Activated naive CD8-positive, alpha-beta T cell treated with anti-CD3 and anti-CD28 coated beads, Interleukin-2, amount 50 U/mL, for 24 hours (primary cell): ENCODE measurements around the gene TGFBR3.

Source experiments
- ATAC-seq: fragments of 150-1000 bp; cut with Tn5 transposase; one replicate; pipeline ENCODE4 v1.10.0; 2021
- DNase-seq: peaks from one replicate; pipeline ENCODE4 v3.0.0; 2021
- H3K27ac Mint-ChIP-seq: one replicate; pipeline ENCODE4 v1.8.0; 2021; ENCODE audit warnings: mild to moderate bottlenecking, mixed read lengths
- H3K27me3 Mint-ChIP-seq: one replicate; pipeline ENCODE4 v1.8.0; 2021; ENCODE audit warnings: mixed read lengths
- H3K36me3 Mint-ChIP-seq: one replicate; pipeline ENCODE4 v1.8.0; 2021; ENCODE audit warnings: low read depth, mixed read lengths
- H3K4me1 Mint-ChIP-seq: one replicate; pipeline ENCODE4 v1.8.0; 2021; ENCODE audit warnings: mixed read lengths
- H3K4me3 Mint-ChIP-seq: one replicate; pipeline ENCODE4 v1.8.0; 2021; ENCODE audit warnings: mild to moderate bottlenecking, moderate library complexity, mixed read lengths
- H3K9me3 Mint-ChIP-seq: one replicate; pipeline ENCODE4 v1.8.0; 2021; ENCODE audit warnings: mixed read lengths

TGFBR3 gene

GRCh38 chr1:91661121-91661520 is 224.8 kb downstream of the TGFBR3 start:
- H3K27ac Mint-ChIP-seq: no peak overlapping the region

DNA sequence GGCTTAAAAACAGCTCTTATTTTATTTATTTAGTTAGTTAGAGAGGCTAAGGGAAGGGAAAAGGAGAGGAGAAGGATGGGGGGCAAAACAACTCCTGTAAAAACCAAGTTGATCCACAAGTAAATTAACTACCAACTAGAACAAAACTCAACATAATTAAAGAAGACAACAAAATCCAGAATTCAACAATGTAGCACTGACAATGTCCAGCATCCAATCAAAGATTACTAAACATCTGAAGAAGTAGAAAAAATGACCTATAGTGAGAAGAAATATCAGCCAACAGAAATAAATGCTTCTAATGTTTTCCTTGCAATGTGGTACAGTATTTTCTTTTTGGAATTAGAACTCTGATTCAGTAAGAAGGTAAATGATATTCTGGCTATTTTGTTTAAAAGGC is 225.2 kb downstream of the TGFBR3 start:
- H3K27ac Mint-ChIP-seq: no peak overlapping the region
- no peaks in the 10 kb centered on the region for H3K36me3 Mint-ChIP-seq
- H3K27me3 Mint-ChIP-seq: no peaks in the 10 kb centered on the region
- DNase-seq (no peak), ATAC-seq (no peak)
- H3K4me3 Mint-ChIP-seq: no peak overlapping the region
- peaks cover 15% of the 10 kb centered on the region for H3K9me3 Mint-ChIP-seq
- H3K4me1 Mint-ChIP-seq: no peaks in the 10 kb centered on the region

More at GRCh38 chr1:91661121-91661520, 224.8 kb downstream of the TGFBR3 start:
- DNase-seq (no peak), ATAC-seq (no peak)
- no peaks in the 10 kb centered on the region for H3K4me1 Mint-ChIP-seq
- H3K27me3 Mint-ChIP-seq: no peaks in the 10 kb centered on the region
- no peaks in the 10 kb centered on the region for H3K36me3 Mint-ChIP-seq
- H3K9me3 Mint-ChIP-seq: peaks cover 15% of the 10 kb centered on the region
- H3K4me3 Mint-ChIP-seq: no peak overlapping the region

DNA sequence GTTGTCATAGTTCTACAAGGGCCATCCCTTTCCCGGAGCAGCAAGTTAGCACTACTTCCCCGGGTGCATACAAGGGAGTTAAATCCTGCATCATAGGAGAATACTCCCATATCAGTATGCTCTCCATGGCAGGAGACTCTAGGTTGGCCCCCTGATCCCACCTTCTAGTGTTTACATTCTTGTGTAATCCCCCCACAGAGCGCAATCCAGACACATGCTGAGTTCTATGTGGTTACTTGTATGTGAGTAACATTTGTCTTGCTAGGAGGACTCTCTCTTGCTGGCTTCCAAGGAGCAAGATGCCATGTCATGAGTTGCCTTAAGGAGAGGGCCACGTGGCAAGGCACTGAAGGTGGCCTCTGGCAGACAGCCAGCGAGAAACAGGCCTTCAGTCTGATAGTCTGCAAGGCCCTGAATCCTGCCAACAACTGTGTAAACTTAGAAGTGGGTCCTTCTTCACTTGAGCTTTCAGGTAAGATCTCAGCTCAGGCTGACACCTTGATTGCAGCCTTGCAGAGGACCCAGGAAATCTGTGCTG is 230.0 kb downstream of the TGFBR3 start:
- no peak overlapping the region for H3K27ac Mint-ChIP-seq
- H3K27me3 Mint-ChIP-seq: peaks cover 2% of the 10 kb centered on the region
- H3K4me1 Mint-ChIP-seq: no peaks in the 10 kb centered on the region
- no peak for ATAC-seq
- peaks cover 15% of the 10 kb centered on the region for H3K9me3 Mint-ChIP-seq
- H3K4me3 Mint-ChIP-seq: no peak overlapping the region
- no peak for DNase-seq
- H3K36me3 Mint-ChIP-seq: no peaks in the 10 kb centered on the region

DNA sequence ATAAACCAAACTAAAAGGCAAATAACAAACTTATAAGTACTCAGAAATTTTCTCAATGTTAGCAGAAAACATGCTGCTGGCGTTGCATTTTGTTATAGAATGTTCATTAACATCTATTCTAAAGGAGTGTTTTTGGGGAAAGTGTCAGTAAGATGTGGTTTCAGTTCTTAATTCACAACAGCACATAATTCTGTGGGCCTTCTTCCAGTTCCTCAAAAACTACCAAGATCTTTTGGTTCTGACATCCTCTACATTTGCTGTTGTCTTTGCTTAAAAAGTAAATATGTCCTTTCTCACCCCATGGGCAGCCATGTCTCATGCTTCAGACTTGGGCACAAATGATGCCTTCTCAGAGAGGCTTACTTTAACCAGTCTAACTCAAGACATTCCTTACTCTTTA is 232.8 kb downstream of the TGFBR3 start:
- DNase-seq: no peak

DNA sequence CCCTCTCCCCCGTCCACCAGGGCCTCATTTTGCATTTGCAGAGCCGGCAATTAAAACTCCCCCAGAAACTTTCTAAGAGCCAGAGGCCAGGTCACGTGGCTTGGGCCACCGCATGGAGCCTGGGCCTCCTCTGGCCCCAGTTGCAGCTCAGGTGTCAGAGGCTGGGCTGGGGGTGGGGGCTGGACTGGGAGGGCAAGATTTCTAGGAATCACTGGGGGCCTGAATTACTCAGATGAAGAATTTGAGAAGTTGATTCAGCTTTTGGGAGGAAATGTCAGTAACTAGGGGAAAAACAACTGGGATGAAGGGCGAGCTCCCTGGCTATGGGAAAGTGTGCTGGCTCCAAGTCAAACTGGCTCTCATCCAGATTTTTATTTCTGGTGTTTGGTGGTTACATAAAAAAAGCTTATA is 234.3 kb downstream of the TGFBR3 start:
- ATAC-seq (no peak), DNase-seq (no peak)
- H3K36me3 Mint-ChIP-seq: no peaks in the 10 kb centered on the region
- peaks cover 11% of the 10 kb centered on the region for H3K4me1 Mint-ChIP-seq
- peaks cover 2% of the 10 kb centered on the region for H3K27me3 Mint-ChIP-seq
- H3K27ac Mint-ChIP-seq: no peak overlapping the region
- H3K9me3 Mint-ChIP-seq: no peaks in the 10 kb centered on the region
- no peak overlapping the region for H3K4me3 Mint-ChIP-seq

More for the DNA sequence above, 232.8 kb downstream of the TGFBR3 start:
- H3K27me3 Mint-ChIP-seq: peaks cover 2% of the 10 kb centered on the region
- no peak overlapping the region for H3K27ac Mint-ChIP-seq
- no peak for ATAC-seq
- H3K4me3 Mint-ChIP-seq: no peak overlapping the region
- H3K9me3 Mint-ChIP-seq: no peaks in the 10 kb centered on the region
- no peaks in the 10 kb centered on the region for H3K36me3 Mint-ChIP-seq
- no peaks in the 10 kb centered on the region for H3K4me1 Mint-ChIP-seq

- H3K27ac Mint-ChIP-seq: no peak overlapping the region
- peaks cover 12% of the 10 kb centered on the region for H3K4me1 Mint-ChIP-seq
- peaks cover 2% of the 10 kb centered on the region for H3K27me3 Mint-ChIP-seq
- H3K4me3 Mint-ChIP-seq: no peak overlapping the region
- DNase-seq: no peak
- ATAC-seq: no peak
- H3K36me3 Mint-ChIP-seq: no peaks in the 10 kb centered on the region
- no peaks in the 10 kb centered on the region for H3K9me3 Mint-ChIP-seq
These were observed 234.7 kb downstream of the TGFBR3 start for GRCh38 chr1:91651243-91651642.

GRCh38 chr1:91650764-91651163 is 235.2 kb downstream of the TGFBR3 start:
- no peak for DNase-seq
- Mint-ChIP-seq H3K27me3 (peaks cover 2% of the 10 kb centered on the region), H3K27ac (no peak overlapping the region), H3K36me3 (no peaks in the 10 kb centered on the region), H3K4me1 (peaks cover 12% of the 10 kb centered on the region), H3K4me3 (no peak overlapping the region), H3K9me3 (no peaks in the 10 kb centered on the region)
- no peak for ATAC-seq

- DNase-seq: no peak
- Mint-ChIP-seq H3K4me3 (no peak overlapping the region), H3K27ac (no peak overlapping the region), H3K36me3 (no peaks in the 10 kb centered on the region), H3K27me3 (peaks cover 3% of the 10 kb centered on the region), H3K9me3 (peaks cover 4% of the 10 kb centered on the region), H3K4me1 (peaks cover 12% of the 10 kb centered on the region)
- no peak for ATAC-seq
These were observed 238.9 kb downstream of the TGFBR3 start for GRCh38 chr1:91647061-91647460.

DNA sequence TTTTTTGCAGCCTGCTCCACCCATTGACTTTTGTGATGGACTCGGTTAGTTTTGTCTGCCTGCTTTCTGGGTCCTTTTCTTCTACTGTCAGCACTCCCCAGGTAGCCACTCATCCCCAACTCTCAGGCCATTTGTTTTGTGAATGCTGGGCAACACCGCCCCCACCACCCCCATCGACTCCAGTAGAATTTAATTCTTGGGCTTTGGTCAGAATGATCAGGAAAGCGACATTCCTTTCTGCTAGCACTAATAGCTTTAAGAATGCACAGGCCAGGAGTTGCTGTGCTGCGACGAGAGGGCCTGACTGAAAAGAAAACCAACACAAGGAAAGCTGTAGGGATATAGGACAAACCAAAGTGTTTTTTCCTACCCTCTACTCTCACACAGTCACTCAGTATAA is 240.9 kb downstream of the TGFBR3 start:
- peaks cover 12% of the 10 kb centered on the region for H3K4me1 Mint-ChIP-seq
- no peak overlapping the region for H3K27ac Mint-ChIP-seq
- H3K27me3 Mint-ChIP-seq: peaks cover 3% of the 10 kb centered on the region
- peaks cover 17% of the 10 kb centered on the region for H3K9me3 Mint-ChIP-seq
- no peaks in the 10 kb centered on the region for H3K36me3 Mint-ChIP-seq
- ATAC-seq (no peak), DNase-seq (no peak)
- H3K4me3 Mint-ChIP-seq: no peak overlapping the region

DNA sequence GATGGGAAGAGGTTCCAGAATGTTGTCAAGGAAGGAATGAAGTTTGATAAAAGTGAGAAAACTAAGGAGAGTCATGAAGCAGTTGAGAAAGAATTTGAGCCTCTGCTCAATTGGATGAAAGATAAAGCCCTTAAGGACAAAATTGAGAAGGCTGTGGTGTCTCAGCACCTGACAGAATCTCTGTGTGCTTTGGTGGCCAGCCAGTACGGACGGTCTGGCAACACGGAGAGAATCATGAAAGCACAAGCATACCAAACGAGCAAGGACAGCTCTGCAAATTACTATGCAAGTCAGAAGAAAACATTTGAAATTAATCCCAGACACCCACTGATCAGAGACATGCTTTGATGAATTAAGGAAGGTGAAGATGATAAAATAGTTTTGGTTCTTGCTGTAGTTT is 242.5 kb downstream of the TGFBR3 start:
- H3K27ac Mint-ChIP-seq: no peak overlapping the region
- peaks cover 12% of the 10 kb centered on the region for H3K4me1 Mint-ChIP-seq
- H3K9me3 Mint-ChIP-seq: peaks cover 17% of the 10 kb centered on the region
- H3K27me3 Mint-ChIP-seq: peaks cover 3% of the 10 kb centered on the region
- DNase-seq: no peak
- ATAC-seq: no peak
- H3K4me3 Mint-ChIP-seq: no peak overlapping the region
- no peaks in the 10 kb centered on the region for H3K36me3 Mint-ChIP-seq

- ATAC-seq (no peak), DNase-seq (no peak)
- Mint-ChIP-seq H3K36me3 (no peaks in the 10 kb centered on the region), H3K27ac (no peak overlapping the region), H3K9me3 (peaks cover 17% of the 10 kb centered on the region), H3K4me1 (no peaks in the 10 kb centered on the region), H3K4me3 (no peak overlapping the region), H3K27me3 (peaks cover 3% of the 10 kb centered on the region)
These were observed 244.9 kb downstream of the TGFBR3 start for GRCh38 chr1:91640877-91641526.

DNA sequence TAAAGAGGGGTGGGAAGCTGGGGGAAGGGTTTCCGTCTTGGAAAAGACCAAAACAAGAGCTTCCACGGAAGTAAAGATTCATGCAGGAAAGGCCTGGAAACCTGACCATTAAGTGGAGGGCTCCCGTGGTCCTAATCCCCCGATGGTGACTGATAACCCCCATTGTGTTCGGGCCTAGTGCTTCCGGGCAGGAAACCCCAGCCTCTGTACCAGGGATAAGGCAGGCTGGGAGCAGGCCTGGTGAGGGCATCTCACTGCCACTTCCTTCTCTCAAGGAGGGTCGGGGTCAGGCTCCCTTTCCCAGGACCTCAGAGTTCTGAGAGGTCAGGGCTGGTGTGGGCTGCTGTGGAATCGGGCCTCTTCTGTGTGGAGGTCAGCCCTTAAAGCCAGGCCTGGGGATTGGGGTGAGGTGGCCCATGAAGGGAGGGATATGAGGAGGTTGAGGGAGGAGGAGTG is 248.4 kb downstream of the TGFBR3 start:
- ATAC-seq (no peak), DNase-seq (no peak)
- Mint-ChIP-seq H3K4me1 (no peaks in the 10 kb centered on the region), H3K36me3 (no peaks in the 10 kb centered on the region), H3K9me3 (peaks cover 17% of the 10 kb centered on the region), H3K27me3 (peaks cover 3% of the 10 kb centered on the region), H3K27ac (no peak overlapping the region), H3K4me3 (no peak overlapping the region)

GRCh38 chr1:91635763-91636162 is 250.2 kb downstream of the TGFBR3 start:
- Mint-ChIP-seq H3K27me3 (no peaks in the 10 kb centered on the region), H3K36me3 (no peaks in the 10 kb centered on the region), H3K27ac (no peak overlapping the region), H3K4me3 (no peak overlapping the region), H3K4me1 (no peaks in the 10 kb centered on the region), H3K9me3 (peaks cover 3% of the 10 kb centered on the region)
- peak; percentile 20 for ATAC-seq
- DNase-seq: no peak

- H3K9me3 Mint-ChIP-seq: no peaks in the 10 kb centered on the region
- DNase-seq: no peak
- H3K36me3 Mint-ChIP-seq: no peaks in the 10 kb centered on the region
- H3K4me1 Mint-ChIP-seq: no peaks in the 10 kb centered on the region
- no peaks in the 10 kb centered on the region for H3K27me3 Mint-ChIP-seq
- no peak overlapping the region for H3K27ac Mint-ChIP-seq
- no peak for ATAC-seq
- no peak overlapping the region for H3K4me3 Mint-ChIP-seq
These were observed 252.5 kb downstream of the TGFBR3 start for GRCh38 chr1:91633438-91633837.

- Mint-ChIP-seq H3K4me1 (no peaks in the 10 kb centered on the region), H3K9me3 (no peaks in the 10 kb centered on the region), H3K36me3 (no peaks in the 10 kb centered on the region), H3K27ac (no peak overlapping the region), H3K4me3 (no peak overlapping the region), H3K27me3 (no peaks in the 10 kb centered on the region)
- ATAC-seq (no peak), DNase-seq (no peak)
These were observed 254.1 kb downstream of the TGFBR3 start for GRCh38 chr1:91631718-91632330.
